ENCODE results near the gene CENPA.

GRCh38 chr2:26754539-26754938 is 31.3 kb upstream of the CENPA start:
- TF ChIP-seq, protein P1, sequence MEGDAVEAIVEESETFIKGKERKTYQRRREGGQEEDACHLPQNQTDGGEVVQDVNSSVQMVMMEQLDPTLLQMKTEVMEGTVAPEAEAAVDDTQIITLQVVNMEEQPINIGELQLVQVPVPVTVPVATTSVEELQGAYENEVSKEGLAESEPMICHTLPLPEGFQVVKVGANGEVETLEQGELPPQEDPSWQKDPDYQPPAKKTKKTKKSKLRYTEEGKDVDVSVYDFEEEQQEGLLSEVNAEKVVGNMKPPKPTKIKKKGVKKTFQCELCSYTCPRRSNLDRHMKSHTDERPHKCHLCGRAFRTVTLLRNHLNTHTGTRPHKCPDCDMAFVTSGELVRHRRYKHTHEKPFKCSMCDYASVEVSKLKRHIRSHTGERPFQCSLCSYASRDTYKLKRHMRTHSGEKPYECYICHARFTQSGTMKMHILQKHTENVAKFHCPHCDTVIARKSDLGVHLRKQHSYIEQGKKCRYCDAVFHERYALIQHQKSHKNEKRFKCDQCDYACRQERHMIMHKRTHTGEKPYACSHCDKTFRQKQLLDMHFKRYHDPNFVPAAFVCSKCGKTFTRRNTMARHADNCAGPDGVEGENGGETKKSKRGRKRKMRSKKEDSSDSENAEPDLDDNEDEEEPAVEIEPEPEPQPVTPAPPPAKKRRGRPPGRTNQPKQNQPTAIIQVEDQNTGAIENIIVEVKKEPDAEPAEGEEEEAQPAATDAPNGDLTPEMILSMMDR (IDR thresholded peaks at IDR 0.05), result no peak
- TF ChIP-seq EP300 (IDR thresholded peaks at IDR 0.05), result no peak
- no peak for TF ChIP-seq POLR2A (IDR thresholded peaks at IDR 0.05)
